ENCODE measurements around the gene MAFF. TPM values are rescaled to one million over a fixed set of nuclear protein-coding genes. Genes with fewer than 3 reads are reported as not detected.

The MAFF gene
- total and polyA plus RNA-seq, 4 donors, result 30.0 to 57.8 (median 40.1) TPM

DNA sequence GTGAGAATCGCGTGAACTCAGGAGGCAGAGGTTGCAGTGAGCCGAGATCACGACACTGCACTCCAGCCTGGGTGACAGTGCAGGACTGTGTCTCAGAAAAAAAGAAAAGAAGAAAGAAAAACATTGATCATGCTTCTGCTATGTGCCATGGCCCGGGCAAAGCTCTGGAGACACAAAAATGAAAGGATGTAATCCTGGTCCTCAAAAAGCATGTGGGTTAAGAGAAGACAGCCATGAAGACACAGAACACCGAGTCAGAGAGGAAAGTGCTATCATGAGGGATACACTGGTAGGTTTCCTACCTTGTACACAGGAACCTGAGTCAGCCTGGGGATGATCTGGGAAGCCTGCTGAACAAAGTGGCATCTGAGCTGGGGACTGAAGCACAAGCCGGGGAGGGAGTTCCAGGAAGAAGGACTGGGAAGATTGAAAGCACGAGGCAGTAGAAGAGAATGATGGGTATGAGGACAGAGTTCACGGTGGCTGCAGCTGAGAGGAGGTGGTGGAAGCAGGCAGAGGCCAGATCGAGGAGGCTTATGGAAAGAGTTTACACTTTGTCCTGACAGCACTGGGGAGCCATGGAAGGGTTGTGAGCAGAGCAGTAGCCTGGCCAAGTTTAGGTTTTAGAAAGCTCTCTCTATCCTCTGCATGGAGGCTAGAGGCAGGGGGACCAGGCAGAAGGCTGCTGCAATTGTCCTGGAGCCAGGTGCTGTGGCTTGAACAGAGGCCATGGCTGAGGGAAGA is 9.9 kb upstream of the MAFF start:
- no peaks in the 10 kb centered on the region for H3K36me3 ChIP-seq (ENCODE audit: control insufficient read depth in 4 of 4, insufficient read depth in 4 of 4, low read length in 4 of 4)
- 81 to 93% methylated on average over 10 of the region's 10 CpGs for WGBS, 2 donors
- no peaks in the 10 kb centered on the region for H3K9me3 ChIP-seq (ENCODE audit: control insufficient read depth in 4 of 4, insufficient read depth in 3 of 4, low read length in 3 of 4)
- DNase-seq (no peak), ATAC-seq (ENCODE audit: insufficient read depth, low FRiP score) (no peak)
- H3K27ac ChIP-seq (ENCODE audit: low read depth in 1 of 2, low read length in 1 of 2), result no peak overlapping the region
- TF ChIP-seq, protein P1, sequence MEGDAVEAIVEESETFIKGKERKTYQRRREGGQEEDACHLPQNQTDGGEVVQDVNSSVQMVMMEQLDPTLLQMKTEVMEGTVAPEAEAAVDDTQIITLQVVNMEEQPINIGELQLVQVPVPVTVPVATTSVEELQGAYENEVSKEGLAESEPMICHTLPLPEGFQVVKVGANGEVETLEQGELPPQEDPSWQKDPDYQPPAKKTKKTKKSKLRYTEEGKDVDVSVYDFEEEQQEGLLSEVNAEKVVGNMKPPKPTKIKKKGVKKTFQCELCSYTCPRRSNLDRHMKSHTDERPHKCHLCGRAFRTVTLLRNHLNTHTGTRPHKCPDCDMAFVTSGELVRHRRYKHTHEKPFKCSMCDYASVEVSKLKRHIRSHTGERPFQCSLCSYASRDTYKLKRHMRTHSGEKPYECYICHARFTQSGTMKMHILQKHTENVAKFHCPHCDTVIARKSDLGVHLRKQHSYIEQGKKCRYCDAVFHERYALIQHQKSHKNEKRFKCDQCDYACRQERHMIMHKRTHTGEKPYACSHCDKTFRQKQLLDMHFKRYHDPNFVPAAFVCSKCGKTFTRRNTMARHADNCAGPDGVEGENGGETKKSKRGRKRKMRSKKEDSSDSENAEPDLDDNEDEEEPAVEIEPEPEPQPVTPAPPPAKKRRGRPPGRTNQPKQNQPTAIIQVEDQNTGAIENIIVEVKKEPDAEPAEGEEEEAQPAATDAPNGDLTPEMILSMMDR (IDR thresholded peaks at IDR 0.05; ENCODE audit: control extremely low read depth, extremely low read depth), result no peak
- H3K9ac ChIP-seq (ENCODE audit: insufficient read depth in 1 of 2, low read length in 2 of 2), result no peak overlapping the region
- no peak overlapping the region for H3K4me3 ChIP-seq
- H3K27me3 ChIP-seq (ENCODE audit: control insufficient read depth in 3 of 3, insufficient read depth in 3 of 3, low read length in 2 of 3), result no peaks in the 10 kb centered on the region
- peaks cover 0 to 5% (median 0%) of the 10 kb centered on the region in 5 donors for H3K4me1 ChIP-seq (ENCODE audit: control insufficient read depth in 5 of 5, insufficient read depth in 5 of 5, low read length in 5 of 5)

DNA sequence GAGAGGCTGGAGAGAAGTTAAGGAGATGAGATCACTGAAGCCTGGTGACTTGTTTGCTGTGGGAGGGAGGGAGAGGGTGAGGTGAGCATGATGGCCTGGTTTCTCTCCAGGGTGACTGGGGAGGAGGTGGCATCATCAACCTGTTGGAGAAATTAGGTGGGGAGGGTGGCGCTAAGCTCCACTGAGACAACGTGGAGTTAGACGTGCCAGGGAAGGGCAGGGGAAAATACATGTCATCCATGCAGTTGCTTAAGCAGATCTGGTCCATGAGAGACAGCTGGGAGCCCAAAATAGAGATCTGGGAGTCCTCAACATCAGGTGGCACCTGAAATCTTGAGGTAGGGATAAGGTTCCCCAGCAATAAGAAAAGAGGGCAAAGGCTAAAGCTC is 9.3 kb upstream of the MAFF start:
- Histone ChIP-seq H3K9me3 (ENCODE audit: control insufficient read depth in 4 of 4, insufficient read depth in 3 of 4, low read length in 3 of 4) (no peaks in the 10 kb centered on the region), H3K4me1 (ENCODE audit: control insufficient read depth in 5 of 5, insufficient read depth in 5 of 5, low read length in 5 of 5) (peaks cover 0 to 5% (median 0%) of the 10 kb centered on the region in 5 donors), H3K9ac (ENCODE audit: insufficient read depth in 1 of 2, low read length in 2 of 2) (no peak overlapping the region), H3K27ac (ENCODE audit: low read depth in 1 of 2, low read length in 1 of 2) (no peak overlapping the region), H3K36me3 (ENCODE audit: control insufficient read depth in 4 of 4, insufficient read depth in 4 of 4, low read length in 4 of 4) (no peaks in the 10 kb centered on the region), H3K4me3 (no peak overlapping the region), H3K27me3 (ENCODE audit: control insufficient read depth in 3 of 3, insufficient read depth in 3 of 3, low read length in 2 of 3) (no peaks in the 10 kb centered on the region)
- TF ChIP-seq, protein P1 (IDR thresholded peaks at IDR 0.05; ENCODE audit: control extremely low read depth, extremely low read depth), result no peak
- 88 to 91% methylated on average over 3 of the region's 3 CpGs for WGBS, 2 donors
- ATAC-seq (ENCODE audit: insufficient read depth, low FRiP score) (no peak), DNase-seq (no peak)

GRCh38 chr22:38193580-38193979 is 8.2 kb upstream of the MAFF start:
- WGBS, 2 donors, result 27 to 56% methylated on average over 6 of the region's 6 CpGs
- H3K36me3 ChIP-seq (ENCODE audit: control insufficient read depth in 4 of 4, insufficient read depth in 4 of 4, low read length in 4 of 4), result no peaks in the 10 kb centered on the region
- H3K4me3 ChIP-seq, result no peak overlapping the region
- H3K9me3 ChIP-seq (ENCODE audit: control insufficient read depth in 4 of 4, insufficient read depth in 3 of 4, low read length in 3 of 4), result no peaks in the 10 kb centered on the region
- H3K9ac ChIP-seq (ENCODE audit: insufficient read depth in 1 of 2, low read length in 2 of 2), result no peak overlapping the region
- no peak for ATAC-seq (ENCODE audit: insufficient read depth, low FRiP score)
- no peak for DNase-seq
- H3K27me3 ChIP-seq (ENCODE audit: control insufficient read depth in 3 of 3, insufficient read depth in 3 of 3, low read length in 2 of 3), result no peaks in the 10 kb centered on the region
- H3K4me1 ChIP-seq (ENCODE audit: control insufficient read depth in 5 of 5, insufficient read depth in 5 of 5, low read length in 5 of 5), result peaks cover 0 to 4% (median 0%) of the 10 kb centered on the region in 5 donors
- TF ChIP-seq, protein P1 (IDR thresholded peaks at IDR 0.05; ENCODE audit: control extremely low read depth, extremely low read depth), result no peak
- no peak overlapping the region for H3K27ac ChIP-seq (ENCODE audit: low read depth in 1 of 2, low read length in 1 of 2)

Data from lung (tissue), 12 donors.